Choroid plexus epithelial cell (primary cell): ENCODE data around the gene NFIC.
"Not testable (repeated sequence)": the region's sequence is repeated elsewhere in the genome, so short reads cannot be mapped to it uniquely, and the experiment has no call there.

Experiments
- DNase-seq: peaks from one replicate; pipeline ENCODE4 v3.0.0-alpha.2; 2010; ENCODE audit warnings: low read depth
- H3K4me3 ChIP-seq: 2 replicates; pipeline ENCODE4 v1.5.1; 2011; ENCODE audit warnings: low read depth, mild to moderate bottlenecking, control low read depth, low read length, moderate library complexity
- TF ChIP-seq, protein P1 (sequence below): conservative IDR thresholded peaks from 2 replicates; pipeline ENCODE4 v1.5.1; 2011; ENCODE audit warnings: low read depth, mild to moderate bottlenecking, control low read depth, inconsistent platforms, low read length, moderate library complexity

The NFIC gene

DNA sequence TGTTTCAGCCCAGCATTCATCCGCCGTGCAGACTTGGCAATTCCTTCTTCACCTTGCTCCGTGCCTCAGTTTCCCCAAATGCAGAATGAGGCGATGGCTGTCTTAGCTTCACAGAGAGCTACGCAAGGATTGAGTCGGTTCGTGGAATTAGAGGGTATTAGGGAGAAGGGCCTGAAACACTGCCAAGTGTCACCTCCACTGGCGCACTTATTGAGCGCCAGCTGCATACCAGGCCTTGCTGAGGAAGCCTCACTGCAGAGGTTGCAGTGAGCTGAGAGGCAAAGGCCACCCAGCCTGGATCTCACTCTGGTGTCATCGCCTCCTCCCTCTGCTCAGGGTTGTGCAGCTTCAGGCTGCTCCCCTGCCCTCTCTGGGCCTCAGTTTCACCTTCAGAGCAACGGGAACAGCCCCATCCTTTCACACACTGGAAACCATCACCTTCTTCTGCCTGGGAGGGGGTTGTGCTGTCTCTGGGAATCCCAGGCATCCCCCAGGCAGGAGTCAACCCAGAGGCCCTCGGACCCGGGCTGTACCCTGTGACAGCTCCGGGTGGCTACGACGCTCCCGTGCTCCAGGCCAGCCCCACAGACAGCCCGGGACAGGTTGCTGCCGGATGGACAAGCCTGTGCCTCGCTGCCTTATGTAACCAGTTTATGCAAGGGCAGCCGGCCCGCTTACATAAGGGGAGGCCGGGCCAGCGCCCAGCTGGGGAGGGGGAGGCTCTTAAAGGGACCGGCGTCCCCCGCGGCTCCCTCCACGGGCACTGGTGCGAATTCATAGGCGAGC lies 31.9 kb downstream of the NFIC start:
- DNase-seq = peak; percentile 54
- no peak overlapping the region for H3K4me3 ChIP-seq

DNA sequence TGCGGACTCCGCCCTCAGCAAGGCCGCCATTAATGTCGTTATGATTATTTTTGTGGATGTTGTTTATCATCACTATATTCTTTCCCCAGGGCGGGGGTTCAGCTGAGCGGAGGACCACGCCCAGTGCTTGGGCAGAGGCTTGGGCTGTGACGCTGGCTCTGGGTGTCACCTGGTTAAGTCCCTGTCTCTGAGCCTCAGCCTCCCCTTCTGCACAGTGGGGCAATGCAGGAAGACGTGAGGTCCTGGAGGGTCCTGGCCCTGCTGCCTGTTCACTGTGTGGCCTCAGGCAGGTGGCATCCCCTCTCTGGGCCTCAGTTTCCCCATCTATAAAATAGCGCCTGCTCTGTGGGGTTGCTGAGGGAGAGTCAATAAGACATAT lies 32.5 kb downstream of the NFIC start:
- TF ChIP-seq, protein P1, sequence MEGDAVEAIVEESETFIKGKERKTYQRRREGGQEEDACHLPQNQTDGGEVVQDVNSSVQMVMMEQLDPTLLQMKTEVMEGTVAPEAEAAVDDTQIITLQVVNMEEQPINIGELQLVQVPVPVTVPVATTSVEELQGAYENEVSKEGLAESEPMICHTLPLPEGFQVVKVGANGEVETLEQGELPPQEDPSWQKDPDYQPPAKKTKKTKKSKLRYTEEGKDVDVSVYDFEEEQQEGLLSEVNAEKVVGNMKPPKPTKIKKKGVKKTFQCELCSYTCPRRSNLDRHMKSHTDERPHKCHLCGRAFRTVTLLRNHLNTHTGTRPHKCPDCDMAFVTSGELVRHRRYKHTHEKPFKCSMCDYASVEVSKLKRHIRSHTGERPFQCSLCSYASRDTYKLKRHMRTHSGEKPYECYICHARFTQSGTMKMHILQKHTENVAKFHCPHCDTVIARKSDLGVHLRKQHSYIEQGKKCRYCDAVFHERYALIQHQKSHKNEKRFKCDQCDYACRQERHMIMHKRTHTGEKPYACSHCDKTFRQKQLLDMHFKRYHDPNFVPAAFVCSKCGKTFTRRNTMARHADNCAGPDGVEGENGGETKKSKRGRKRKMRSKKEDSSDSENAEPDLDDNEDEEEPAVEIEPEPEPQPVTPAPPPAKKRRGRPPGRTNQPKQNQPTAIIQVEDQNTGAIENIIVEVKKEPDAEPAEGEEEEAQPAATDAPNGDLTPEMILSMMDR = no peak
- H3K4me3 ChIP-seq = no peak overlapping the region
- DNase-seq = no peak

More for the DNA sequence above, 31.9 kb downstream of the NFIC start:
- TF ChIP-seq, protein P1 = no peak

DNA sequence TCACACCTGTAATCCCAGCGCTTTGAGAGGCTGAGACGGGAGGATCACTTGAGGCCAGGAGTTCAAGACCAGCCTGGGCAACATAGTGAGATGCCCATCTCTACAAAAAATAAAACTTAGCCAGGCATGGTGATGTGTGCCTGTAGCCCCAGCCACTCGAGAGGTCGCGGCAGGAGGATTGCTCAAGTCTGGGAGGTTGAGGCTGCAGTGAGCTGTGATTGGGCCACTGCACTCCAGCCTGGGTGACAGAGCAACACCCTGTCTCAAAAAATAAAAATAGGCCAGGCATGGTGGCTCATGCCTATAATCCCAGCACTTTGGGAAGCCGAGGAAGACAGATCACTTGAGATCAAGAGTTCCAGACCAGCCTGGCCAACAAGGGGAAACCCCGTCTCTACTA lies 32.9 kb downstream of the NFIC start:
- DNase-seq, H3K4me3 ChIP-seq: not testable (repeated sequence)

- TF ChIP-seq, protein P1 = no peak
- DNase-seq = no peak
- H3K4me3 ChIP-seq = no peak overlapping the region
Observed at GRCh38 chr19:3401004-3401768, 34.8 kb downstream of the NFIC start.

- DNase-seq = no peak
- TF ChIP-seq, protein P1 = no peak
- H3K4me3 ChIP-seq = no peak overlapping the region
Observed at GRCh38 chr19:3402631-3403443, 36.5 kb downstream of the NFIC start.

GRCh38 chr19:3403489-3404323 lies 37.3 kb downstream of the NFIC start:
- peak overlapping the region; percentile 44 for H3K4me3 ChIP-seq
- TF ChIP-seq, protein P1 = no peak
- DNase-seq = peak; percentile 97
